Keratinocyte (primary cell): Measurements from ENCODE around the gene TTC28. TPM values are rescaled to one million over a fixed set of nuclear protein-coding genes. Genes with fewer than 3 reads are reported as not detected.

Experiments used
- DNase-seq: peaks from one replicate; pipeline ENCODE4 v3.0.0-alpha.2; 2011; ENCODE audit warnings: low read depth, missing footprints, low spot score
- FAIRE-seq: peaks from 2 replicates; lab custom pipeline; 2011; peaks lifted over from hg19 to GRCh38; lab: Jason Lieb, UNC
- H2AFZ ChIP-seq: 2 replicates; pipeline ENCODE4 v1.6.0; 2012; ENCODE audit warnings: low read length, control low read depth, inconsistent platforms; ENCODE audit not compliant: control insufficient read depth
- H3K27ac ChIP-seq: 2 replicates; pipeline ENCODE4 v1.5.1; 2011; ENCODE audit warnings: low read length; ENCODE audit not compliant: control insufficient read depth, insufficient read depth
- H3K27me3 ChIP-seq: 3 replicates; pipeline ENCODE4 v1.6.0; 2011; ENCODE audit warnings: low read length; ENCODE audit not compliant: control insufficient read depth, insufficient read depth; ENCODE audit errors: extremely low read depth
- H3K36me3 ChIP-seq, 2 experiments: 2 replicates in 1 of 2; 3 replicates in 1 of 2; pipeline ENCODE4 v1.5.1; 2011; ENCODE audit warnings: low read length in 2 of 2, mild to moderate bottlenecking in 1 of 2; ENCODE audit not compliant: control insufficient read depth in 2 of 2, insufficient read depth in 2 of 2; ENCODE audit errors: extremely low read depth in 1 of 2
- H3K4me1 ChIP-seq: 3 replicates; pipeline ENCODE4 v1.5.1; 2011; ENCODE audit warnings: low read length; ENCODE audit not compliant: control insufficient read depth, insufficient read depth; ENCODE audit errors: extremely low read depth
- H3K4me2 ChIP-seq: 3 replicates; pipeline ENCODE4 v1.6.0; 2011; ENCODE audit warnings: low read depth, low read length; ENCODE audit not compliant: control insufficient read depth, insufficient read depth; ENCODE audit errors: extremely low read depth
- H3K4me3 ChIP-seq, 3 experiments: fragments of 200-600 bp in 1 of 3; sonication (generic) in 1 of 3; 2 replicates in 2 of 3; 3 replicates in 1 of 3; pipeline ENCODE4 v1.5.1; 2011 to 2016; ENCODE audit warnings: low read length in 3 of 3, mild to moderate bottlenecking in 3 of 3, control low read depth in 2 of 3, inconsistent platforms in 1 of 3, low read depth in 1 of 3, mixed read lengths in 1 of 3, mixed run types in 1 of 3, moderate library complexity in 1 of 3; ENCODE audit not compliant: control insufficient read depth in 2 of 3, insufficient read depth in 2 of 3; ENCODE audit errors: extremely low read depth in 1 of 3
- H3K79me2 ChIP-seq: 2 replicates; pipeline ENCODE4 v1.6.0; 2012; ENCODE audit warnings: low read length; ENCODE audit not compliant: control insufficient read depth, insufficient read depth
- H3K9ac ChIP-seq: 3 replicates; pipeline ENCODE4 v1.6.0; 2011; ENCODE audit warnings: low read length; ENCODE audit not compliant: control insufficient read depth, insufficient read depth; ENCODE audit errors: extremely low read depth
- H3K9me1 ChIP-seq: 3 replicates; pipeline ENCODE4 v1.6.0; 2011; ENCODE audit warnings: low read length; ENCODE audit not compliant: control insufficient read depth, insufficient read depth; ENCODE audit errors: extremely low read depth
- H3K9me3 ChIP-seq: 2 replicates; pipeline ENCODE4 v1.5.1; 2012; ENCODE audit warnings: low read depth, low read length; ENCODE audit not compliant: control insufficient read depth
- H4K20me1 ChIP-seq: 3 replicates; pipeline ENCODE4 v1.6.0; 2011; ENCODE audit warnings: low read length; ENCODE audit not compliant: control insufficient read depth, insufficient read depth; ENCODE audit errors: extremely low read depth
- EZH2 ChIP-seq: IDR thresholded peaks from one replicate; pipeline ENCODE4 v1.6.1; 2012; ENCODE audit warnings: inconsistent platforms, mild to moderate bottlenecking, low read length, moderate library complexity
- dilution Hi-C: fragments of 300-500 bp; cut with MboI; formaldehyde crosslinking; loops from one replicate; pipeline ENCODE4 v1.7.0; 2020; ENCODE audit warnings: low sequenced_read_pairs; ENCODE audit not compliant: extremely low pct_ligation_motif_present
- polyA plus RNA-seq, 5 experiments: library from polyadenylated mRNA; depleted of rRNA in 3 of 5; stranded (reverse) in 3 of 5; stranded (forward) in 1 of 5; unstranded in 1 of 5; fragments of >200 nt; gene quantifications; 1 replicate in 1 of 5; 2 replicates in 3 of 5; 3 replicates in 1 of 5; pipeline versions ENCODE4 v1.2.1 to v1.2.3, GENCODE V29; 2011 to 2012; ENCODE audit warnings: missing spikeins in 2 of 5, low read depth in 1 of 5, low replicate concordance in 1 of 5
- TF ChIP-seq, protein P1 (sequence below), 3 experiments: IDR thresholded peaks in 1 of 3; conservative IDR thresholded peaks in 1 of 3; optimal IDR thresholded peaks in 1 of 3; 2 replicates in 2 of 3; 3 replicates in 1 of 3; pipeline versions ENCODE3 to v1.5.1; 2011; ENCODE audit warnings: low read length in 3 of 3, mild to moderate bottlenecking in 3 of 3, moderate library complexity in 2 of 3, control low read depth in 1 of 3, inconsistent platforms in 1 of 3; ENCODE audit not compliant: insufficient read depth in 2 of 3; ENCODE audit errors: extremely low read depth in 1 of 3

TTC28 gene
- polyA plus RNA-seq, 1 donor (not counting 4 experiments of a cell fraction or from before 2014, with no cell fraction given), result 0.66 TPM

DNA sequence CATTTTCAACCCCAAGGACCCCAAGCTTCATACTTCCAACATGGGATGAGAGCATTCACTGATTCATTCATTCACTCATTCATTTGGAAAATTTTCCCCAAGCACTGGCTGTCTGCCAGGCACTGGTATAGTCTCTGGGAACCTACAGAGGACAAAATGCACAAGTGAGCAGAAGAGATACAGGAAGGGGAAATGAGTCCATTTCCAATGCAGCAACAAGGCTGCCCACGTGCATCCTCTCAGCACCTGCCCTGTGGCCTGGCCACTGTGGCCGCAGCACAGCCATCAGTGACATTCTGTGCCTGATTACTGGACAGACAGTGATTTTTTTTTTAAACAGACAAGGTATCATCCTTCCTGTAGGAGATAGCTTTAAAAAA is 664.6 kb downstream of the TTC28 start:
- FAIRE-seq (no peak), DNase-seq (no peak)
- Histone ChIP-seq H3K9me1 (no peaks in the 10 kb centered on the region), H3K36me3 (no peaks in the 10 kb centered on the region), H2AFZ (no peak overlapping the region), H3K4me1 (peaks cover 5% of the 10 kb centered on the region), H3K27me3 (peaks cover 5% of the 10 kb centered on the region), H3K27ac (no peak overlapping the region), H3K4me3 (no peak overlapping the region), H4K20me1 (no peaks in the 10 kb centered on the region), H3K79me2 (no peaks in the 10 kb centered on the region), H3K4me2 (no peak overlapping the region), H3K9ac (no peak overlapping the region), H3K9me3 (no peaks in the 10 kb centered on the region)
- dilution Hi-C loops, result no loop called here
- TF ChIP-seq, protein P1, sequence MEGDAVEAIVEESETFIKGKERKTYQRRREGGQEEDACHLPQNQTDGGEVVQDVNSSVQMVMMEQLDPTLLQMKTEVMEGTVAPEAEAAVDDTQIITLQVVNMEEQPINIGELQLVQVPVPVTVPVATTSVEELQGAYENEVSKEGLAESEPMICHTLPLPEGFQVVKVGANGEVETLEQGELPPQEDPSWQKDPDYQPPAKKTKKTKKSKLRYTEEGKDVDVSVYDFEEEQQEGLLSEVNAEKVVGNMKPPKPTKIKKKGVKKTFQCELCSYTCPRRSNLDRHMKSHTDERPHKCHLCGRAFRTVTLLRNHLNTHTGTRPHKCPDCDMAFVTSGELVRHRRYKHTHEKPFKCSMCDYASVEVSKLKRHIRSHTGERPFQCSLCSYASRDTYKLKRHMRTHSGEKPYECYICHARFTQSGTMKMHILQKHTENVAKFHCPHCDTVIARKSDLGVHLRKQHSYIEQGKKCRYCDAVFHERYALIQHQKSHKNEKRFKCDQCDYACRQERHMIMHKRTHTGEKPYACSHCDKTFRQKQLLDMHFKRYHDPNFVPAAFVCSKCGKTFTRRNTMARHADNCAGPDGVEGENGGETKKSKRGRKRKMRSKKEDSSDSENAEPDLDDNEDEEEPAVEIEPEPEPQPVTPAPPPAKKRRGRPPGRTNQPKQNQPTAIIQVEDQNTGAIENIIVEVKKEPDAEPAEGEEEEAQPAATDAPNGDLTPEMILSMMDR (optimal IDR thresholded peaks at IDR 0.05 in 1 of 3, IDR thresholded peaks at IDR 0.05 in 1 of 3, conservative IDR thresholded peaks at IDR 0.05 in 1 of 3; ENCODE audit: extremely low read depth in 1 of 3, insufficient read depth in 2 of 3, low read length in 3 of 3), result no peak
- no peak for TF ChIP-seq EZH2

DNA sequence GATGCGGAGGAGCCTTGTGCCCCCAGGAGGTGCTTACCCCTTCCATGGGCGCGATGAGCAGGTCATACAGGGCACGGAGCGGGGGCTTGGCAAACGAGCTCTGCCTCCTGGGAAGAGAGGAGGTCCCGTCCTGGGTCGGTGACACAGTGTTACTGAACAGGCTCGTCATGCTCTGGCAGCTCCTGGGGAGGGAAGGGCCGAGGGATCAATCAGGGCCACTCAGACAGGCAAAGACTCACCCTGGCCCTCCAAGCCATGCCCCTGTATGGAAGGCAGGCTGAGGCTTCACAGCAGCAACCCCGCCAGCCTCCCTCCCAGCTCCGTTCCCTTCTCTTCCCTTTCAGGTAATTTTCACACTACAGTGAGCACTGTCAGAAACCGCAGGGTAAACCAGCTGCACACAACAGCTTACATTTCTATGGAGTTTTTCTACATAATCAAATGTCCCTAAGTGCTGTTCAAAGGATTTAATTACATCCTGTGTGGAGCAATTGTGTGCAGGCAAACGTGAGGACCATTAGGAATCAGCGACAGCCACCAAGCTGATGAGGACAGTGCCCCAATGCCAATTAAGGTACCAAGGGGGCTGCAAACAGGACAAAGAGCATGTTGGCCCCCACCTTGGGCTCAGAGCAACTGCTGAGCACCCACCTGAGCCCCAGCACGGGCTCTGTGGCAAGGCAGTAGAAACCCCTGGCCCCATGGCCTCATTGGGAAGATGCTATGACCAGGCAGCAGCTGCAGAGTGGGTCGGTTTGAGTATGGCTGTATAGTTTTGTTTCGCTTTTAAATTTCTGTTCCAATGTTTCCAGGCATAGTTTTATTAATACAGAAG is 665.2 kb downstream of the TTC28 start:
- Histone ChIP-seq H3K9me1 (no peaks in the 10 kb centered on the region), H3K4me1 (peaks cover 5% of the 10 kb centered on the region), H3K4me2 (no peak overlapping the region), H3K9me3 (no peaks in the 10 kb centered on the region), H3K27me3 (peaks cover 5% of the 10 kb centered on the region), H2AFZ (no peak overlapping the region), H3K9ac (no peak overlapping the region), H3K79me2 (no peaks in the 10 kb centered on the region), H3K4me3 (no peak overlapping the region), H3K36me3 (no peaks in the 10 kb centered on the region), H4K20me1 (no peaks in the 10 kb centered on the region), H3K27ac (no peak overlapping the region)
- DNase-seq (no peak), FAIRE-seq (no peak)
- dilution Hi-C loops, result no loop called here
- TF ChIP-seq, protein P1 (optimal IDR thresholded peaks at IDR 0.05 in 1 of 3, IDR thresholded peaks at IDR 0.05 in 1 of 3, conservative IDR thresholded peaks at IDR 0.05 in 1 of 3; ENCODE audit: extremely low read depth in 1 of 3, insufficient read depth in 2 of 3, low read length in 3 of 3), result no peak
- no peak for TF ChIP-seq EZH2
